Stimulated activated naive CD8-positive, alpha-beta T cell treated with anti-CD3 and anti-CD28 coated beads, Interleukin-15, amount 100 ng/mL, for 72 hours (primary cell): ENCODE data around the gene TRMU.

ENCODE experiments used
- ATAC-seq: fragments of 150-1000 bp; cut with Tn5 transposase; 2 replicates; pipeline ENCODE4 v1.10.0; 2021; ENCODE audit warnings: mild to moderate bottlenecking, moderate library complexity
- DNase-seq, 2 donors: peaks; one replicate each; pipeline ENCODE4 v3.0.0; 2021 to 2022
- H3K27ac Mint-ChIP-seq, 2 donors: one replicate each; pipeline ENCODE4 v1.8.0; 2022; ENCODE audit warnings: mild to moderate bottlenecking in 2 of 2, mixed read lengths in 2 of 2, moderate library complexity in 2 of 2
- H3K27me3 Mint-ChIP-seq: one replicate; pipeline ENCODE4 v1.8.0; 2022; ENCODE audit warnings: mixed read lengths
- H3K4me1 Mint-ChIP-seq: one replicate; pipeline ENCODE4 v1.8.0; 2022; ENCODE audit warnings: mild to moderate bottlenecking, mixed read lengths
- H3K4me3 Mint-ChIP-seq, 2 donors: one replicate each; pipeline ENCODE4 v1.8.0; 2022; ENCODE audit warnings: mild to moderate bottlenecking in 2 of 2, mixed read lengths in 2 of 2, moderate library complexity in 1 of 2
- H3K9me3 Mint-ChIP-seq, 2 donors: one replicate each; pipeline ENCODE4 v1.8.0; 2022; ENCODE audit warnings: mixed read lengths in 2 of 2

Gene TRMU

GRCh38 chr22:46346680-46347405 lies 11.3 kb downstream of the TRMU start:
- Mint-ChIP-seq H3K4me3 (no peak overlapping the region), H3K27ac (peak overlapping the region in 1 of 2 donors; percentile 39), H3K27me3 (no peaks in the 10 kb centered on the region), H3K9me3 (no peaks in the 10 kb centered on the region), H3K4me1 (no peaks in the 10 kb centered on the region)
- DNase-seq (no peak), ATAC-seq (no peak)

- no peaks in the 10 kb centered on the region for H3K9me3 Mint-ChIP-seq
- H3K27ac Mint-ChIP-seq: peak overlapping the region in 1 of 2 donors; percentile 19
- peaks cover 1% of the 10 kb centered on the region for H3K4me1 Mint-ChIP-seq
- H3K27me3 Mint-ChIP-seq: no peaks in the 10 kb centered on the region
- ATAC-seq (no peak), DNase-seq (no peak)
- H3K4me3 Mint-ChIP-seq: no peak overlapping the region
These were observed 12.1 kb downstream of the TRMU start for GRCh38 chr22:46347646-46348045.

- ATAC-seq (no peak), DNase-seq (no peak)
- Mint-ChIP-seq H3K4me1 (peaks cover 4% of the 10 kb centered on the region), H3K27me3 (no peaks in the 10 kb centered on the region), H3K27ac (peak overlapping the region in 1 of 2 donors; percentile 19), H3K4me3 (no peak overlapping the region), H3K9me3 (no peaks in the 10 kb centered on the region)
These were observed 12.7 kb downstream of the TRMU start for GRCh38 chr22:46348099-46348695.

DNA sequence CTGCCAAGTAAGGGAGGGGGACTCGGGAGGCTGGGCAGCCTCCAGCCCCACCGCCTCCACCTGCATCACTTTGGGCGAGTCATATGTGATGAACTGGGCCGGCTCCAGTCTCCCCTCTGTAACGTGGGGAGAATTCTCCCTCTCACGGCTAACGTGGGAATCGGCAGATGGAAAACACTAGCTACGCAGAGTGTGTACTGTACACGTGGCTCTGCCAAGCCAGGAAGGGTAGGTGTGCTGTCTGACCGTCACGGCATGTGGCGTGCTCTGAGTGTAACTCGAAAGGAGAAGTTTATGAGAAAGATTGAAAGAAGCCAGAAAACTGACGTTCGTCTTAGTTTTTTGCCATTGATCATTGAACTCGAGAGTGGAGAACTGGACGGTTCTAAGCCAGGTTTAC lies 13.7 kb downstream of the TRMU start:
- DNase-seq: no peak
- no peak for ATAC-seq
- no peaks in the 10 kb centered on the region for H3K9me3 Mint-ChIP-seq
- no peaks in the 10 kb centered on the region for H3K27me3 Mint-ChIP-seq
- H3K27ac Mint-ChIP-seq: no peak overlapping the region
- H3K4me3 Mint-ChIP-seq: no peak overlapping the region
- peaks cover 4% of the 10 kb centered on the region for H3K4me1 Mint-ChIP-seq

DNA sequence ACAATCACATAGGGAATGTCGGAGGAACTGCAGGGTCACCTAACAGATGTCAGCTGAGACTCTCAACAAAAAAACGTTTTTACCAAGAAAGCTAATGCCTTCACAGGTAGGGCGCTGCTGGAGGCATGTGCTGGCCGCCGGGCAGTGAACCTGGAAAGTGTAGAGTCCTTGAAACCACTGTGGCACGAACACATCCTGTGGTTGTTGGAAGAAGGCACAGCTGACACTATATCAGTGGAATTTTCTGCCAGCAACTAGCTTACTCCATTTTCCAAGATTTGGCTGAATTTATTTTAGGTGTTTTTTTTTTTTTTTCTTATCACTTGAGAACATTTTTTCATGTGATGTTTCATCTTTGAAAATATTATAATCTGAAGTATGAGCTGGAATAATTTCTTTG lies 14.2 kb downstream of the TRMU start:
- no peak overlapping the region for H3K27ac Mint-ChIP-seq
- ATAC-seq (no peak), DNase-seq (no peak)
- peaks cover 4% of the 10 kb centered on the region for H3K4me1 Mint-ChIP-seq
- H3K9me3 Mint-ChIP-seq: no peaks in the 10 kb centered on the region
- no peak overlapping the region for H3K4me3 Mint-ChIP-seq
- H3K27me3 Mint-ChIP-seq: no peaks in the 10 kb centered on the region

GRCh38 chr22:46350121-46350520 lies 14.6 kb downstream of the TRMU start:
- Mint-ChIP-seq H3K27me3 (no peaks in the 10 kb centered on the region), H3K9me3 (no peaks in the 10 kb centered on the region), H3K4me1 (peaks cover 4% of the 10 kb centered on the region), H3K27ac (no peak overlapping the region), H3K4me3 (no peak overlapping the region)
- ATAC-seq (no peak), DNase-seq (no peak)

GRCh38 chr22:46350646-46351045 lies 15.1 kb downstream of the TRMU start:
- H3K9me3 Mint-ChIP-seq: no peaks in the 10 kb centered on the region
- peaks cover 4% of the 10 kb centered on the region for H3K4me1 Mint-ChIP-seq
- H3K27ac Mint-ChIP-seq: peak overlapping the region; percentile 86 to 92
- no peak overlapping the region for H3K4me3 Mint-ChIP-seq
- DNase-seq (no peak), ATAC-seq (no peak)
- no peaks in the 10 kb centered on the region for H3K27me3 Mint-ChIP-seq

DNA sequence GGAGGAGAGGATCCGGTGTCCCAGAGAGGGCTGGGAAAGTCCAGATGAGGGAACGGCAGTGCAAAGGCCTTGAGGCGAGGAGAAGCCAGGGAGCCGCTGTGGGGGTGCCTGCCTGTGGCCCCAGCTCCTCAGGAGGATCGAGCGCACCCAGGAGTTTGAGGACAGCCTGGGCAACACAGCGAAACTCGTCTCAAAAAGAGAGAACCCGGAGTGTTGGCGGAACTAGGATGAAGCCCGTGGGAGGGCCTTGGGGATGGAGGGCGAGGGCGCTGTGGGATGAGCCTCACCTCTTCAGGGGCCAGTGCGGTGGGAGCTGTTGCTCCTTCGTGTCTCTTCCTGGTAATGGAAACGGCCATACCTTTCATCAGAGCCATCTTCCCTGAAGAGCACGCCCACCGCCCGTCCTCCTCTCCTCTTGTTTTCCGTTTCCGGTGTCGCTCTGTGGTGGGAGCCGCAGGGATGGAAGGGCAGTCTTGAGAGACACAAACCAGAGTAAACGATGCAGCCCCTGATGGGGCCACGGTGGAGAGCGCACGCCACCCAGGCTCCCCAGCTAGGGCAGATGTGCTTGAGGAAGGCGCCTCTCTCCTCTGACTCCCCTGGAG lies 15.7 kb downstream of the TRMU start:
- no peak for DNase-seq
- peak overlapping the region; percentile 81 to 86 for H3K27ac Mint-ChIP-seq
- no peaks in the 10 kb centered on the region for H3K27me3 Mint-ChIP-seq
- H3K9me3 Mint-ChIP-seq: no peaks in the 10 kb centered on the region
- ATAC-seq: no peak
- H3K4me3 Mint-ChIP-seq: no peak overlapping the region
- H3K4me1 Mint-ChIP-seq: peaks cover 4% of the 10 kb centered on the region

DNA sequence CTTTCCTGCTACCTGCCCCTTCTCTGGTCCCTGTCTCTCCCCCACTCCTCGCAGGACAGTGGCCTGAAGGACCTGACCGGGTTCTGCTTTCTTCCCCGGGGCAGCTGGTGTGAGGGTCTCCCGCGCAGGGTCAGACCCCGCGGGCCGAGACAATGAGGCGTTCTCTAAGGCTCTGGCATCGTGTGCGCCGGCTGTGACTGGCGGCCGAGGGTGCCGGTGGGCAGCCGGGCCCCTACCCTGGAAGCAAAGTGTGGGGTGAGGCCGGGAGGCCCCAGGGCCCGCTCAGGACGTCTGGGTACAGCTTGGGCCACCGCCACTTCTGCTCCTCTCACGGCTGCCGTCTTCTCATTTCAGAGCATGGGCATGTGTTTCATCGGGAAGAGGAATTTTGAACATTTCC lies 16.3 kb downstream of the TRMU start:
- Mint-ChIP-seq H3K4me3 (no peak overlapping the region), H3K27ac (no peak overlapping the region), H3K27me3 (no peaks in the 10 kb centered on the region), H3K9me3 (no peaks in the 10 kb centered on the region), H3K4me1 (peaks cover 4% of the 10 kb centered on the region)
- no peak for ATAC-seq
- DNase-seq: no peak

- peaks cover 4% of the 10 kb centered on the region for H3K4me1 Mint-ChIP-seq
- no peaks in the 10 kb centered on the region for H3K9me3 Mint-ChIP-seq
- DNase-seq (no peak), ATAC-seq (no peak)
- no peak overlapping the region for H3K27ac Mint-ChIP-seq
- H3K27me3 Mint-ChIP-seq: no peaks in the 10 kb centered on the region
- no peak overlapping the region for H3K4me3 Mint-ChIP-seq
These were observed 16.8 kb downstream of the TRMU start for GRCh38 chr22:46352276-46352675.

GRCh38 chr22:46352691-46353386 lies 17.3 kb downstream of the TRMU start:
- Mint-ChIP-seq H3K4me1 (peaks cover 4% of the 10 kb centered on the region), H3K9me3 (no peaks in the 10 kb centered on the region), H3K27ac (no peak overlapping the region), H3K27me3 (no peaks in the 10 kb centered on the region), H3K4me3 (no peak overlapping the region)
- ATAC-seq (no peak), DNase-seq (no peak)

- H3K9me3 Mint-ChIP-seq: no peaks in the 10 kb centered on the region
- H3K27ac Mint-ChIP-seq: peak overlapping the region in 1 of 2 donors; percentile 21
- DNase-seq: no peak
- no peaks in the 10 kb centered on the region for H3K27me3 Mint-ChIP-seq
- ATAC-seq: no peak
- H3K4me3 Mint-ChIP-seq: no peak overlapping the region
- peaks cover 4% of the 10 kb centered on the region for H3K4me1 Mint-ChIP-seq
These were observed 18.1 kb downstream of the TRMU start for GRCh38 chr22:46353483-46354105.

- Mint-ChIP-seq H3K9me3 (no peaks in the 10 kb centered on the region), H3K27me3 (no peaks in the 10 kb centered on the region), H3K4me1 (peaks cover 4% of the 10 kb centered on the region), H3K27ac (no peak overlapping the region), H3K4me3 (no peak overlapping the region)
- no peak for DNase-seq
- ATAC-seq: no peak
These were observed 18.9 kb downstream of the TRMU start for GRCh38 chr22:46354176-46354992.

DNA sequence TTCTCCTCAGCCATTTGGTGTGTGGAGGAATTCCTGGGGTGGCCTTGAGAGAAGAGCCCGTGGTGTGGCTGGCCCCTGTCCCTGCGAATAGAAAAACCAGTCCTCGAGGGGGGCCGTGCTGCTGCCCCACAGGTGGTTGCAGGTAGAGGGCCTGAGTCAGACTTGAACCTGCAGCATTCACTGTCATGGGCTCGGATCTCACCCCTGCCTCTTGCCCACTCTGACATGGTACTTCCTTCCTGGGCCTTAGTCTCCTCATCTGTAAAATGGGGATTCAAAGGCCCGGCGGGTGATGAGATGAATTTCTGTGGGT lies 19.4 kb downstream of the TRMU start:
- no peak overlapping the region for H3K27ac Mint-ChIP-seq
- H3K9me3 Mint-ChIP-seq: no peaks in the 10 kb centered on the region
- H3K27me3 Mint-ChIP-seq: no peaks in the 10 kb centered on the region
- H3K4me3 Mint-ChIP-seq: no peak overlapping the region
- DNase-seq (no peak), ATAC-seq (no peak)
- H3K4me1 Mint-ChIP-seq: peaks cover 4% of the 10 kb centered on the region

DNA sequence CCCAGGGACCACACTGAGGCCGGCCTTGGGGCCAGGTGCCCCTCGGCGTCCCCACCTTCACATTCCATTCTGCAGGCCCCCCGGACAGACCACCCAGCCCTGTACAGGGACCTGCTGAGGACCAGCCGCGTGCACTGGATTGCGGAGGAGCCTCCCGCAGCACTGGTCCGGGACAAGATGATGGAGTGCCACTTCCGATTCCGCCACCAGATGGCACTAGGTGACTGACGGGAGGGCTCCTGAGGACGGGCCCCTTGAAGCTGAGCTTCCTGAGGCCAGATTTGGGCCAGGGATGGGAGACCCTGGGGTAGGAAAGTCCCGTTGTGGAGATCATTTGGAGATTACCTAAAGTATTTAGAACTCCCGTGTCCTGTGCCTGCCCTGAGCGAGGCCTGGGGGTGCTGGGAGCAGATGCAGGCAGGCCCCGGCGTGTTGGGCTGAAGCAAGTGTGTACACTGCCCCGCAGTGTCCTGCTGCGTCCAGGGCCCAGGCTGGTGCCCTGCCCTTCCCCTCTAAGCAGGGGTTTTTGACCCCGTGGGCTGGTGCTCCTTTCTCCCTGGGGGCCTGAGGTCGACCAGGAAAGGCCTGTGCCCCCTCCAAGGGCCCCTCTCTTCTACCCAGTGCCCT lies 20.0 kb downstream of the TRMU start:
- ATAC-seq (peak; percentile 58), DNase-seq (peak; percentile 51 to 58)
- peak overlapping the region in 1 of 2 donors; percentile 92 for H3K27ac Mint-ChIP-seq
- no peaks in the 10 kb centered on the region for H3K27me3 Mint-ChIP-seq
- peaks cover 4% of the 10 kb centered on the region for H3K4me1 Mint-ChIP-seq
- H3K9me3 Mint-ChIP-seq: no peaks in the 10 kb centered on the region
- H3K4me3 Mint-ChIP-seq: no peak overlapping the region
